Measurements from ENCODE around the gene CNTRL. TPM values are rescaled to one million over a fixed set of nuclear protein-coding genes. Genes with fewer than 3 reads are reported as not detected.
"Not testable (repeated sequence)": the region's sequence is repeated elsewhere in the genome, so short reads cannot be mapped to it uniquely, and the experiment has no call there.

Gene CNTRL
- total RNA-seq, 2 experiments from 2014 or later = 64.1 to 72.2 TPM

- intact Hi-C loops (cut with DNase I, micrococcal nuclease) = loop anchor here in 1 of 2 experiments (5.0 to 10.0 kb wide), 3 partner anchors 145 to 227 kb away; partner anchors contain the start of genes PHF19, PSMD5 and TRAF1
- H3K27me3 Mint-ChIP-seq = no peaks in the 10 kb centered on the region
- peak overlapping the region; percentile 79 for H3K27ac Mint-ChIP-seq
- H3K9me3 Mint-ChIP-seq (ENCODE audit: low read depth) = peaks cover 10% of the 10 kb centered on the region
- ATAC-seq = no peak
- peaks cover 57% of the 10 kb centered on the region for H3K4me1 Mint-ChIP-seq
- peak; percentile 35 for DNase-seq
- H3K4me3 Mint-ChIP-seq = peak overlapping the region; percentile 73
- peaks cover 15% of the 10 kb centered on the region for H3K36me3 Mint-ChIP-seq (ENCODE audit: low read depth)
- CTCF ChIA-PET = interaction anchor here (0.5 to 3.0 kb wide), 11 partner anchors 7 to 449 kb away, joined by 3 to 20 read pairs (median 3); no protein-coding TSS in a partner anchor
- POLR2A ChIA-PET = interaction anchor here (0.5 to 1.3 kb wide), 5 partner anchors 15 to 395 kb away, joined by 3 to 8 read pairs (median 4); no protein-coding TSS in a partner anchor
These were observed 2.9 kb upstream of the CNTRL start for GRCh38 chr9:121071756-121072421.

GRCh38 chr9:121073038-121073437, 1.7 kb upstream of the CNTRL start:
- Mint-ChIP-seq H3K27me3 (no peaks in the 10 kb centered on the region), H3K9me3 (ENCODE audit: low read depth) (peaks cover 6% of the 10 kb centered on the region), H3K4me1 (peaks cover 54% of the 10 kb centered on the region), H3K4me3 (peak overlapping the region; percentile 96), H3K27ac (peak overlapping the region; percentile 2), H3K36me3 (ENCODE audit: low read depth) (peaks cover 9% of the 10 kb centered on the region)
- intact Hi-C loops (cut with DNase I, micrococcal nuclease) = loop anchor here in 1 of 2 experiments (5.0 to 10.0 kb wide), 3 partner anchors 146 to 228 kb away; partner anchors contain the start of genes PHF19, PSMD5 and TRAF1
- ChIA-PET CTCF (interaction anchor here (0.5 to 3.0 kb wide), 7 partner anchors 9 to 317 kb away, joined by 3 to 20 read pairs (median 3); no protein-coding TSS in a partner anchor), POLR2A (interaction anchor here (0.7 kb wide), 1 partner anchor 180 kb away, joined by 7 read pairs; no protein-coding TSS in a partner anchor)
- DNase-seq = no peak
- ATAC-seq = no peak

GRCh38 chr9:121075251-121076036, 689 bp downstream of the CNTRL start:
- POLR2A ChIA-PET = interaction anchor here (2.2 kb wide), 1 partner anchor 46 kb away, joined by 6 read pairs; no protein-coding TSS in a partner anchor
- intact Hi-C loops (cut with DNase I, micrococcal nuclease) = loop anchor here (2.0 to 10.0 kb wide), 6 partner anchors 95 to 495 kb away; partner anchors contain the start of genes PHF19 (in 2 of the 2), CDK5RAP2 (in 1 of the 2) and PSMD5 (in 1 of the 2)
- Mint-ChIP-seq H3K4me3 (peak overlapping the region; percentile 96), H3K27me3 (no peaks in the 10 kb centered on the region), H3K4me1 (peaks cover 44% of the 10 kb centered on the region), H3K9me3 (ENCODE audit: low read depth) (no peaks in the 10 kb centered on the region), H3K36me3 (ENCODE audit: low read depth) (peaks cover 11% of the 10 kb centered on the region), H3K27ac (peak overlapping the region; percentile 82)
- DNase-seq (no peak), ATAC-seq (peak; percentile 7)
- CTCF ChIA-PET = interaction anchor here (0.9 to 1.8 kb wide), 4 partner anchors 15 to 94 kb away, joined by 4 to 7 read pairs (median 5); no protein-coding TSS in a partner anchor

- Mint-ChIP-seq H3K4me1 (peaks cover 6% of the 10 kb centered on the region), H3K4me3 (no peak overlapping the region), H3K9me3 (ENCODE audit: low read depth) (no peaks in the 10 kb centered on the region), H3K27me3 (no peaks in the 10 kb centered on the region), H3K27ac (no peak overlapping the region), H3K36me3 (ENCODE audit: low read depth) (peaks cover 36% of the 10 kb centered on the region)
- intact Hi-C loops (cut with DNase I, micrococcal nuclease) = no loop called here
- CTCF ChIA-PET = interaction anchor here (1.0 to 1.4 kb wide), 4 partner anchors 8 to 326 kb away, joined by 3 to 5 read pairs (median 4); no protein-coding TSS in a partner anchor
- ATAC-seq (no peak), DNase-seq (no peak)
- POLR2A ChIA-PET = no interaction called here
These were observed 7.3 kb downstream of the CNTRL start for GRCh38 chr9:121082075-121082474.

GRCh38 chr9:121085661-121086060, 10.9 kb downstream of the CNTRL start:
- H3K4me1 Mint-ChIP-seq = peaks cover 10% of the 10 kb centered on the region
- peaks cover 45% of the 10 kb centered on the region for H3K36me3 Mint-ChIP-seq (ENCODE audit: low read depth)
- H3K9me3 Mint-ChIP-seq (ENCODE audit: low read depth) = no peaks in the 10 kb centered on the region
- no peak overlapping the region for H3K4me3 Mint-ChIP-seq
- no peaks in the 10 kb centered on the region for H3K27me3 Mint-ChIP-seq
- CTCF ChIA-PET = no interaction called here
- no peak for DNase-seq
- no peak overlapping the region for H3K27ac Mint-ChIP-seq
- intact Hi-C loops (cut with DNase I, micrococcal nuclease) = no loop called here
- ATAC-seq = no peak
- POLR2A ChIA-PET = no interaction called here

GRCh38 chr9:121088576-121088975, 13.8 kb downstream of the CNTRL start:
- Mint-ChIP-seq H3K9me3 (ENCODE audit: low read depth) (no peaks in the 10 kb centered on the region), H3K27me3 (no peaks in the 10 kb centered on the region), H3K4me3 (no peak overlapping the region), H3K36me3 (ENCODE audit: low read depth) (peaks cover 56% of the 10 kb centered on the region), H3K4me1 (peaks cover 10% of the 10 kb centered on the region), H3K27ac (peak overlapping the region; percentile 29)
- ChIA-PET CTCF (interaction anchor here (0.6 to 1.8 kb wide), 3 partner anchors 8 to 230 kb away, joined by 3 to 5 read pairs (median 4); no protein-coding TSS in a partner anchor), POLR2A (no interaction called here)
- DNase-seq (no peak), ATAC-seq (no peak)
- intact Hi-C loops (cut with DNase I, micrococcal nuclease) = loop anchor here in 1 of 2 experiments (1.0 kb wide), 1 partner anchor 36 kb away; no protein-coding TSS in a partner anchor

GRCh38 chr9:121090743-121091142, 16.0 kb downstream of the CNTRL start:
- H3K27ac Mint-ChIP-seq; H3K4me3 Mint-ChIP-seq; H3K27me3 Mint-ChIP-seq; POLR2A ChIA-PET; H3K9me3 Mint-ChIP-seq (ENCODE audit: low read depth); intact Hi-C loops (cut with DNase I, micrococcal nuclease); DNase-seq; ATAC-seq: not testable (repeated sequence)
- CTCF ChIA-PET = interaction anchor here (0.6 to 1.9 kb wide), 6 partner anchors 9 to 244 kb away, joined by 3 to 4 read pairs (median 3); no protein-coding TSS in a partner anchor
- Mint-ChIP-seq H3K4me1 (peaks cover 10% of the 10 kb centered on the region), H3K36me3 (ENCODE audit: low read depth) (peaks cover 62% of the 10 kb centered on the region)

- intact Hi-C loops (cut with DNase I, micrococcal nuclease) = no loop called here
- CTCF ChIA-PET = interaction anchor here (0.6 to 1.7 kb wide), 3 partner anchors 26 to 205 kb away, joined by 3 to 4 read pairs (median 3); no protein-coding TSS in a partner anchor
- Mint-ChIP-seq H3K4me3 (no peak overlapping the region), H3K27me3 (no peaks in the 10 kb centered on the region), H3K27ac (no peak overlapping the region), H3K4me1 (no peaks in the 10 kb centered on the region), H3K9me3 (ENCODE audit: low read depth) (peaks cover 3% of the 10 kb centered on the region), H3K36me3 (ENCODE audit: low read depth) (peaks cover 69% of the 10 kb centered on the region)
- ATAC-seq = no peak
- DNase-seq = no peak
- POLR2A ChIA-PET = no interaction called here
These were observed 20.3 kb downstream of the CNTRL start for GRCh38 chr9:121095057-121095456.

GRCh38 chr9:121098567-121099198, 23.9 kb downstream of the CNTRL start:
- POLR2A ChIA-PET = interaction anchor here (0.6 kb wide), 1 partner anchor 8 kb away, joined by 4 read pairs; no protein-coding TSS in a partner anchor
- CTCF ChIA-PET = no interaction called here
- no peaks in the 10 kb centered on the region for H3K27me3 Mint-ChIP-seq

GRCh38 chr9:121104054-121104453, 29.3 kb downstream of the CNTRL start:
- H3K4me1 Mint-ChIP-seq; CTCF ChIA-PET; H3K27me3 Mint-ChIP-seq; POLR2A ChIA-PET; H3K27ac Mint-ChIP-seq; intact Hi-C loops (cut with DNase I, micrococcal nuclease); DNase-seq; ATAC-seq; H3K4me3 Mint-ChIP-seq: not testable (repeated sequence)
- H3K36me3 Mint-ChIP-seq (ENCODE audit: low read depth) = peaks cover 56% of the 10 kb centered on the region
- H3K9me3 Mint-ChIP-seq (ENCODE audit: low read depth) = peaks cover 16% of the 10 kb centered on the region

More at GRCh38 chr9:121098567-121099198, 23.9 kb downstream of the CNTRL start:
- intact Hi-C loops (cut with DNase I, micrococcal nuclease) = no loop called here
- DNase-seq = no peak
- peaks cover 20% of the 10 kb centered on the region for H3K9me3 Mint-ChIP-seq (ENCODE audit: low read depth)
- H3K4me1 Mint-ChIP-seq = no peaks in the 10 kb centered on the region
- H3K27ac Mint-ChIP-seq = no peak overlapping the region
- peaks cover 74% of the 10 kb centered on the region for H3K36me3 Mint-ChIP-seq (ENCODE audit: low read depth)
- H3K4me3 Mint-ChIP-seq = no peak overlapping the region
- no peak for ATAC-seq

Measured in activated CD4-positive, alpha-beta T cell treated with anti-CD3 and anti-CD28 coated beads for 36 hours (primary cell).